HS-27A (cell line): ENCODE data around the gene COQ3.

Source experiments
- DNase-seq: peaks from one replicate; pipeline ENCODE4 v3.0.0-alpha.2; 2012; ENCODE audit warnings: low read depth, missing footprints

COQ3 gene

GRCh38 chr6:99331531-99331930, 62.5 kb downstream of the COQ3 start:
- DNase-seq: no peak

- no peak for DNase-seq
These were observed 63.8 kb downstream of the COQ3 start for GRCh38 chr6:99330159-99330558.

- DNase-seq: no peak
These were observed 69.0 kb downstream of the COQ3 start for GRCh38 chr6:99324996-99325395.
